GM18909 (cell line): Measurements from ENCODE around the gene VPS41.
"Not testable (repeated sequence)": the region's sequence is repeated elsewhere in the genome, so short reads cannot be mapped to it uniquely, and the experiment has no call there.

Experiments
- ATAC-seq: cut with Tn5 transposase; IDR thresholded peaks from one replicate; pipeline ENCODE4 v1.9.1; 2021; ENCODE audit warnings: mild to moderate bottlenecking; ENCODE audit not compliant: unreplicated experiment, poor library complexity

VPS41 gene

GRCh38 chr7:38858259-38858884 lies 50.6 kb downstream of the VPS41 start:
- ATAC-seq: no peak

- no peak for ATAC-seq
Observed at GRCh38 chr7:38855867-38856266, 53.1 kb downstream of the VPS41 start.

GRCh38 chr7:38855386-38855785 lies 53.6 kb downstream of the VPS41 start:
- ATAC-seq: no peak

GRCh38 chr7:38854947-38855346 lies 54.0 kb downstream of the VPS41 start:
- ATAC-seq: not testable (repeated sequence)

- ATAC-seq: no peak
Observed at GRCh38 chr7:38851321-38851720, 57.7 kb downstream of the VPS41 start.

GRCh38 chr7:38846280-38846679 lies 62.7 kb downstream of the VPS41 start:
- no peak for ATAC-seq

- ATAC-seq: no peak
Observed at GRCh38 chr7:38844952-38845563, 63.9 kb downstream of the VPS41 start.

- no peak for ATAC-seq
Observed at GRCh38 chr7:38842746-38843145, 66.2 kb downstream of the VPS41 start.

- peak; percentile 60 for ATAC-seq
Observed at GRCh38 chr7:38840736-38841460, 68.1 kb downstream of the VPS41 start.

- ATAC-seq: no peak
Observed at GRCh38 chr7:38839851-38840250, 69.1 kb downstream of the VPS41 start.

- ATAC-seq: no peak
Observed at GRCh38 chr7:38838725-38839385, 70.1 kb downstream of the VPS41 start.

GRCh38 chr7:38834357-38834756 lies 74.6 kb downstream of the VPS41 start:
- no peak for ATAC-seq

GRCh38 chr7:38833329-38833728 lies 75.7 kb downstream of the VPS41 start:
- ATAC-seq: no peak

- ATAC-seq: no peak
Observed at GRCh38 chr7:38831259-38831996, 77.6 kb downstream of the VPS41 start.

GRCh38 chr7:38830826-38831225 lies 78.2 kb downstream of the VPS41 start:
- no peak for ATAC-seq

GRCh38 chr7:38829488-38830165 lies 79.4 kb downstream of the VPS41 start:
- no peak for ATAC-seq

- no peak for ATAC-seq
Observed at GRCh38 chr7:38828026-38828425, 81.0 kb downstream of the VPS41 start.

- peak; percentile 62 for ATAC-seq
Observed at GRCh38 chr7:38825721-38826440, 83.1 kb downstream of the VPS41 start.

- ATAC-seq: no peak
Observed at GRCh38 chr7:38824948-38825347, 84.0 kb downstream of the VPS41 start.
